ENCODE measurements around the gene PRKCH.

GRCh38 chr14:61588419-61588901 is 267.1 kb downstream of the PRKCH start:
- TF ChIP-seq, protein P1, sequence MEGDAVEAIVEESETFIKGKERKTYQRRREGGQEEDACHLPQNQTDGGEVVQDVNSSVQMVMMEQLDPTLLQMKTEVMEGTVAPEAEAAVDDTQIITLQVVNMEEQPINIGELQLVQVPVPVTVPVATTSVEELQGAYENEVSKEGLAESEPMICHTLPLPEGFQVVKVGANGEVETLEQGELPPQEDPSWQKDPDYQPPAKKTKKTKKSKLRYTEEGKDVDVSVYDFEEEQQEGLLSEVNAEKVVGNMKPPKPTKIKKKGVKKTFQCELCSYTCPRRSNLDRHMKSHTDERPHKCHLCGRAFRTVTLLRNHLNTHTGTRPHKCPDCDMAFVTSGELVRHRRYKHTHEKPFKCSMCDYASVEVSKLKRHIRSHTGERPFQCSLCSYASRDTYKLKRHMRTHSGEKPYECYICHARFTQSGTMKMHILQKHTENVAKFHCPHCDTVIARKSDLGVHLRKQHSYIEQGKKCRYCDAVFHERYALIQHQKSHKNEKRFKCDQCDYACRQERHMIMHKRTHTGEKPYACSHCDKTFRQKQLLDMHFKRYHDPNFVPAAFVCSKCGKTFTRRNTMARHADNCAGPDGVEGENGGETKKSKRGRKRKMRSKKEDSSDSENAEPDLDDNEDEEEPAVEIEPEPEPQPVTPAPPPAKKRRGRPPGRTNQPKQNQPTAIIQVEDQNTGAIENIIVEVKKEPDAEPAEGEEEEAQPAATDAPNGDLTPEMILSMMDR (IDR thresholded peaks at IDR 0.05; ENCODE audit: borderline replicate concordance, extremely low read depth, low read length, poor library complexity, severe bottlenecking): no peak
- no peak for TF ChIP-seq EZH2 (IDR thresholded peaks at IDR 0.05; ENCODE audit: borderline replicate concordance, low read depth, low read length, severe bottlenecking)
